ENCODE measurements around the gene LGR4.

Gene LGR4

GRCh38 chr11:27401280-27401832, 71.2 kb downstream of the LGR4 start:
- no peak for DNase-seq (ENCODE audit: low spot score)

- DNase-seq (ENCODE audit: low spot score): no peak
Observed at GRCh38 chr11:27398400-27398770, 74.2 kb downstream of the LGR4 start.

- no peak for DNase-seq (ENCODE audit: low spot score)
Observed at GRCh38 chr11:27397624-27398399, 74.8 kb downstream of the LGR4 start.

- no peak for DNase-seq (ENCODE audit: low spot score)
Observed at GRCh38 chr11:27396259-27396839, 76.2 kb downstream of the LGR4 start.

- no peak for DNase-seq (ENCODE audit: low spot score)
Observed at GRCh38 chr11:27395556-27396258, 76.9 kb downstream of the LGR4 start.

GRCh38 chr11:27394781-27395228, 77.8 kb downstream of the LGR4 start:
- DNase-seq (ENCODE audit: low spot score): no peak

- peak; percentile 33 for DNase-seq (ENCODE audit: low spot score)
Observed at GRCh38 chr11:27392278-27393114, 80.1 kb downstream of the LGR4 start.

GRCh38 chr11:27391331-27392015, 81.1 kb downstream of the LGR4 start:
- no peak for DNase-seq (ENCODE audit: low spot score)

GRCh38 chr11:27390318-27391295, 82.0 kb downstream of the LGR4 start:
- peak; percentile 26 for DNase-seq (ENCODE audit: low spot score)

- DNase-seq (ENCODE audit: low spot score): no peak
Observed at GRCh38 chr11:27388869-27389268, 83.7 kb downstream of the LGR4 start.

GRCh38 chr11:27388001-27388400, 84.6 kb downstream of the LGR4 start:
- DNase-seq (ENCODE audit: low spot score): no peak

- no peak for DNase-seq (ENCODE audit: low spot score)
Observed at GRCh38 chr11:27387362-27387761, 85.2 kb downstream of the LGR4 start.

- no peak for DNase-seq (ENCODE audit: low spot score)
Observed at GRCh38 chr11:27386181-27386845, 86.3 kb downstream of the LGR4 start.

GRCh38 chr11:27385245-27385644, 87.3 kb downstream of the LGR4 start:
- peak; percentile 78 for DNase-seq (ENCODE audit: low spot score)

GRCh38 chr11:27384227-27384626, 88.4 kb downstream of the LGR4 start:
- no peak for DNase-seq (ENCODE audit: low spot score)

GRCh38 chr11:27383645-27384044, 88.9 kb downstream of the LGR4 start:
- no peak for DNase-seq (ENCODE audit: low spot score)

- no peak for DNase-seq (ENCODE audit: low spot score)
Observed at GRCh38 chr11:27381238-27381666, 91.3 kb downstream of the LGR4 start.

GRCh38 chr11:27380771-27381170, 91.8 kb downstream of the LGR4 start:
- no peak for DNase-seq (ENCODE audit: low spot score)

- no peak for DNase-seq (ENCODE audit: low spot score)
Observed at GRCh38 chr11:27379449-27379848, 93.1 kb downstream of the LGR4 start.

All from AG08395 (cell line).